Loucy (cell line): ENCODE results near the gene FGD6.

ENCODE experiments used
- H2AFZ ChIP-seq: fragments of 200-600 bp; sonication (generic); 2 replicates; pipeline ENCODE4 v1.6.0; 2016; ENCODE audit warnings: antibody characterized with exemption, mild to moderate bottlenecking, low read length, moderate library complexity
- H3F3A ChIP-seq: fragments of 200-600 bp; 2 replicates; pipeline ENCODE4 v1.6.0; 2016; ENCODE audit warnings: antibody characterized with exemption, low read depth, mild to moderate bottlenecking
- H3K27me3 ChIP-seq: fragments of 200-600 bp; sonication (generic); 2 replicates; pipeline ENCODE4 v1.6.1; 2014; ENCODE audit warnings: low read length, mild to moderate bottlenecking; ENCODE audit not compliant: insufficient read depth, poor library complexity, severe bottlenecking
- H3K36me3 ChIP-seq: fragments of 200-600 bp; sonication (generic); 2 replicates; pipeline ENCODE4 v1.6.1; 2016; ENCODE audit warnings: low read length; ENCODE audit not compliant: insufficient read depth
- H3K4me1 ChIP-seq: fragments of 200-600 bp; sonication (generic); 2 replicates; pipeline ENCODE4 v1.5.1; 2014; ENCODE audit warnings: low read length, mild to moderate bottlenecking; ENCODE audit not compliant: insufficient read depth, poor library complexity, severe bottlenecking
- H3K4me2 ChIP-seq: fragments of 200-600 bp; sonication (generic); 2 replicates; pipeline ENCODE4 v1.6.0; 2014; ENCODE audit warnings: antibody characterized with exemption, low read length, low read depth, mild to moderate bottlenecking; ENCODE audit not compliant: poor library complexity, severe bottlenecking
- H3K4me3 ChIP-seq: fragments of 200-600 bp; sonication (generic); 2 replicates; pipeline ENCODE4 v1.5.1; 2014; ENCODE audit warnings: low read length, mild to moderate bottlenecking, mixed read lengths; ENCODE audit not compliant: poor library complexity, severe bottlenecking
- H3K79me2 ChIP-seq: fragments of 200-600 bp; sonication (generic); 2 replicates; pipeline ENCODE4 v1.6.1; 2014; ENCODE audit warnings: low read length; ENCODE audit not compliant: insufficient read depth
- H3K9ac ChIP-seq: fragments of 200-600 bp; sonication (generic); 2 replicates; pipeline ENCODE4 v1.6.0; 2014; ENCODE audit warnings: mild to moderate bottlenecking, low read depth, low read length, moderate library complexity; ENCODE audit not compliant: poor library complexity, severe bottlenecking
- H3K9me2 ChIP-seq: fragments of 200-600 bp; sonication (generic); replicated peaks from 2 replicates; pipeline ENCODE4 v1.6.1; 2016; ENCODE audit warnings: low read depth, low read length, mixed read lengths
- H3K9me3 ChIP-seq: fragments of 200-600 bp; sonication (generic); 2 replicates; pipeline ENCODE4 v1.6.1; 2014; ENCODE audit warnings: mild to moderate bottlenecking, antibody characterized with exemption, low read length, low read depth; ENCODE audit not compliant: insufficient read depth
- H4K20me1 ChIP-seq: fragments of 200-600 bp; sonication (generic); 2 replicates; pipeline ENCODE4 v1.6.0; 2014; ENCODE audit warnings: antibody characterized with exemption, low read length, mild to moderate bottlenecking; ENCODE audit not compliant: insufficient read depth, poor library complexity, severe bottlenecking
- EZH2phosphoT487 ChIP-seq: fragments of 200-600 bp; IDR thresholded peaks from 2 replicates; pipeline ENCODE4 v1.6.1; 2018; ENCODE audit warnings: antibody characterized with exemption, mild to moderate bottlenecking, moderate library complexity, borderline replicate concordance
- TF ChIP-seq, protein P1 (sequence below): fragments of 200-600 bp; sonication (generic); conservative IDR thresholded peaks from 2 replicates; pipeline ENCODE4 v1.5.1; 2014; ENCODE audit warnings: mild to moderate bottlenecking, antibody characterized with exemption, low read length

Gene FGD6

GRCh38 chr12:95227818-95228356 is 10.6 kb upstream of the FGD6 start:
- Histone ChIP-seq H3K4me2 (peak overlapping the region; percentile 32), H3K4me3 (no peak overlapping the region), H2AFZ (no peak overlapping the region), H4K20me1 (peaks cover 81% of the 10 kb centered on the region), H3K4me1 (peaks cover 16% of the 10 kb centered on the region), H3F3A (no peaks in the 10 kb centered on the region; the same call in 1 of the 2 replicates), H3K36me3 (peaks cover 7% of the 10 kb centered on the region; the same call in 1 of the 2 replicates), H3K9ac (no peak overlapping the region), H3K9me2 (no peaks in the 10 kb centered on the region), H3K9me3 (no peaks in the 10 kb centered on the region), H3K27me3 (no peaks in the 10 kb centered on the region), H3K79me2 (peaks cover 99% of the 10 kb centered on the region)
- TF ChIP-seq, protein P1, sequence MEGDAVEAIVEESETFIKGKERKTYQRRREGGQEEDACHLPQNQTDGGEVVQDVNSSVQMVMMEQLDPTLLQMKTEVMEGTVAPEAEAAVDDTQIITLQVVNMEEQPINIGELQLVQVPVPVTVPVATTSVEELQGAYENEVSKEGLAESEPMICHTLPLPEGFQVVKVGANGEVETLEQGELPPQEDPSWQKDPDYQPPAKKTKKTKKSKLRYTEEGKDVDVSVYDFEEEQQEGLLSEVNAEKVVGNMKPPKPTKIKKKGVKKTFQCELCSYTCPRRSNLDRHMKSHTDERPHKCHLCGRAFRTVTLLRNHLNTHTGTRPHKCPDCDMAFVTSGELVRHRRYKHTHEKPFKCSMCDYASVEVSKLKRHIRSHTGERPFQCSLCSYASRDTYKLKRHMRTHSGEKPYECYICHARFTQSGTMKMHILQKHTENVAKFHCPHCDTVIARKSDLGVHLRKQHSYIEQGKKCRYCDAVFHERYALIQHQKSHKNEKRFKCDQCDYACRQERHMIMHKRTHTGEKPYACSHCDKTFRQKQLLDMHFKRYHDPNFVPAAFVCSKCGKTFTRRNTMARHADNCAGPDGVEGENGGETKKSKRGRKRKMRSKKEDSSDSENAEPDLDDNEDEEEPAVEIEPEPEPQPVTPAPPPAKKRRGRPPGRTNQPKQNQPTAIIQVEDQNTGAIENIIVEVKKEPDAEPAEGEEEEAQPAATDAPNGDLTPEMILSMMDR: no peak
- no peak for TF ChIP-seq EZH2phosphoT487

DNA sequence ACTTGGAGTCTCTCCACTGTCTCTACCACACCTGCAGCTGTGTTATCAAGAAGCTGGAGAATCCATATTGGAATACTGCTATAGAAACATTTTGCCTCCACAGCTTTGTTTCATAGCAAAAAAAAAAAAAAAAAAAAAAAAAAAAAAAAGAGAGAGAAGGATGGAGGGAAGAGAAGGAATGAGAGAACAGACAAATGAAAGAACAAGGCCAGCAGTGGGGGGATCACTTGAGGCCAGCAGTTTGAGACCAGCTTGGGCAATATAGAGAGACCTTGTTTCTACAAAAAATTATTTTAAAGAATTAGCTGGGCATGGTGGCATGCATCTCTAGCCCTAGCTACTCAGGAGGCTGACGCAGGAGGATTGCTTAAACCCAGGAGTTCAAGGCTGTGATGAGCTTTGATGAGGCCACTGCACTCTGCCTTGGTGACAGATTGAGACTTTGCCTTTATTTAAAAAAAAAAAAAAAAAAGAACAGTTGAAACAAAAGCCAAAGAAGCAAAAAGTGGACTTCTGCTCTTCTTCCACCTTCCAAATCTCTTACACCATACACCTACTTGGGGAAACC is 8.5 kb upstream of the FGD6 start:
- peaks cover 24% of the 10 kb centered on the region for H3K4me1 ChIP-seq
- H3K79me2 ChIP-seq: peaks cover 99% of the 10 kb centered on the region
- H3K9ac ChIP-seq: no peak overlapping the region
- H3K27me3 ChIP-seq: no peaks in the 10 kb centered on the region
- no peak overlapping the region for H2AFZ ChIP-seq
- H3K36me3 ChIP-seq: peaks cover 7% of the 10 kb centered on the region; the same call in 1 of the 2 replicates
- peaks cover 81% of the 10 kb centered on the region for H4K20me1 ChIP-seq
- no peak overlapping the region for H3K4me3 ChIP-seq
- H3F3A ChIP-seq: no peaks in the 10 kb centered on the region
- no peaks in the 10 kb centered on the region for H3K9me3 ChIP-seq
- H3K9me2 ChIP-seq: no peaks in the 10 kb centered on the region
- TF ChIP-seq EZH2phosphoT487: no peak
- H3K4me2 ChIP-seq: peak overlapping the region; percentile 10

DNA sequence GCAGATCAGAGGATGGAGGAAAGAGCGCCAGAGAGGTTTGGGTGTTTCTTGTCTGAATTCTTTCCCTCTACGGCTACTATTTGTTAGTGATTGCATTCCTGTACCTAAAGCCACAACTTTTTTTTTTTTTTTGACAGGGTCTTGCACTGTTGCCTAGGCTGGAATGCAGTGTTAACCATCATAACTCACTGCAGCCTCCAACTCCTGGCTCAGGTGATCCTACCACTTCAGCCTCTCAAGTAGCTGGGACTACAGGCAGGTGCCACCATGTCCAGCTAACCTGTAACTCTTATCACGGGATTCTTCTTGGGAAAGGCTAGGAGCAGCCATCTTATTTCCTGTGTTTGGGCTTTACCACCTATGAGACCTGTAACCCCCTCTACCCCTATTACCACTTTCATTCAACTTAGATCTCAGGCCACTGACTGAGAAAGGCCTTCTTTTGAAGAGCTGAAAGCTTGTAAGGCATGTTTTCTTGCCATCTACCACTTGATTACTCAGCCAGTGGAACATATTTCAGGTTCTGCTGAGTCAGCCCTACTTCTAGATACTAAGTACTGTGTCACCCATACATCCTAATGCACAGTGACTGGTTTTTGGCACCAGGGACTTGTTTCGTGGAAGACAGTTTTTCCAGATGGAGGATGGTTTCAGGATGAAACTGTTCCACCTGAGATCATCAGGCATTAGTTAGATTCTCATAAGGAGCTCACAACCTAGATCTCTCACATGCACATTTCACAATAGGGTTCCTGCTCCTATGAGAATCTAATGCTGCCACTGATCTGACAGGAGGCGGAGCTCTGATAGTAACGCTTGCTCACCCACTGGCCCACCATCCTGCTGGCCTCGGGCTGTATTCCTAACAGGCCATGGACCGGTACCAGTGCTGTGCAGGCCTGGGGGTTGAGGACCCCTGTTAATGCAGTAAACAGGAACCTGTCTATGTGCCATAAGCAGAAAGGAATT is 7.2 kb upstream of the FGD6 start:
- H3F3A ChIP-seq: no peaks in the 10 kb centered on the region
- peaks cover 7% of the 10 kb centered on the region; the same call in 1 of the 2 replicates for H3K36me3 ChIP-seq
- H2AFZ ChIP-seq: no peak overlapping the region
- H3K9ac ChIP-seq: no peak overlapping the region
- H3K9me3 ChIP-seq: no peaks in the 10 kb centered on the region
- no peaks in the 10 kb centered on the region for H3K27me3 ChIP-seq
- H3K9me2 ChIP-seq: no peaks in the 10 kb centered on the region
- peaks cover 85% of the 10 kb centered on the region for H4K20me1 ChIP-seq
- no peak overlapping the region for H3K4me3 ChIP-seq
- peaks cover 99% of the 10 kb centered on the region for H3K79me2 ChIP-seq
- peak overlapping the region; percentile 55 for H3K4me2 ChIP-seq
- TF ChIP-seq, protein P1: no peak
- TF ChIP-seq EZH2phosphoT487: no peak
- H3K4me1 ChIP-seq: peaks cover 36% of the 10 kb centered on the region
